NOMO-1 treated with dmso at 0.1 percent for 144 hours (cell line): ENCODE data around the gene FDXR.

Source experiments
- DNase-seq: peaks from one replicate; lab custom pipeline; 2025; ENCODE audit not compliant: unreplicated experiment; lab: John Stamatoyannopoulos, UW

Gene FDXR

DNA sequence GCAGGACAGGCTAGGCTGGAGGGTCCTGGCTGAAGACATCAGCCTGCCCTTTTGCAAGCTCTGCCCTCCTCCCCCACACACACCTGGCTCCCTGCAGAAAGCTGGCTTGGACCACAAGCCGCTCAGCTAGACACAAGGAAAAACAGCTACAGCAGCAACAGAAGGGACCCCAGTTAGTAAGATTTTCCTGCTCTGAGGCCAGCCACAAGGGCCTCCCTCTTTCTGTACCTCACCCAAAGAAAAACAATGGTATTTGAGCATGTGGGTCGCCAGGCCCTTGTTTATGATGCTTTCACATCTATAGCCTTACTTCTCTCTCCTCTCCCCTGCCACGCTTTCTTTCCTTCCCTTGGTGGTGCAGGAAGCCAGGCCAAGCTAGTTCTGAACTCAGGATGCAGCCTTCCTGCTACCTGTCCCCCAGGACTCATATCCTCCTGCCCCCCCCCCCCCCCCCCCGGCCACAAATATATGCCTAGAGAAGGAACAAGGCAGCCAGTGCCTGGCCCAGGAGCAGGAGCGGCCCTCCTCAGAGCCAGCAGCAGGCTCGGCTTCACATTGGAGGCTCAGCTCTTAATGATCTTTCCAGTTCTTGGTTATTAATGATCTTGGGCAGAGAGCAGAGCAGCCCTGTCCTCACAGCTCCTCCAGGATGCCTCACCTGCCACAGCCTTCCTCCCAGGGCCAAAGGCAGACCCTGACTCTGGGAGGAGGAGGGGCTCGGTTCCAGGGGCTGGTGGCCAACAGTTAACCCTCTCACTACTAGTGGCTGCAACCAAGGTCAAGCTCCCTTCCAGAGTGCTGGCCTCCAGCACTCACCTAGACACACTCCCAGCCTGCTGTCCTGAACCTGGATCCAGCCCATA is 32.6 kb downstream of the FDXR start:
- no peak for DNase-seq

DNA sequence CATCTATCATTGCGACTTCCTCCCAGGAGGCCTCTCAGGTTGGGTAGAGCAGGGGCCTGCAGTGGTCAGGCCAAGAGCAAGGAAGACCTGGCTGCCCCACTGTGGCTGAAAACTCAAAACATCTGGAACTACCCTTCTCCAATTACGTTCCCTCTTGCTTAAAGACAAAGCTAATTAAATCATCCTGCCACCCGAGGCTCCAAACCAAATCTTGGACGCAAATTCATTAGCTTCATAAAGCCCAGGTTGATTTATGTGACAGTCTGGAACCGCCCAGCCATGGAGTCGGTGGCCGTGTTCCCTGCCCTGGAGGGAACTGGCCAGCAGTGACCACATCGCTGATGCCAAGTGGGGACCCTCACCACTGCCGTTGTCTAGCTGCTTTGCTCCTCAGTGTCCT is 34.5 kb downstream of the FDXR start:
- DNase-seq, result no peak

DNA sequence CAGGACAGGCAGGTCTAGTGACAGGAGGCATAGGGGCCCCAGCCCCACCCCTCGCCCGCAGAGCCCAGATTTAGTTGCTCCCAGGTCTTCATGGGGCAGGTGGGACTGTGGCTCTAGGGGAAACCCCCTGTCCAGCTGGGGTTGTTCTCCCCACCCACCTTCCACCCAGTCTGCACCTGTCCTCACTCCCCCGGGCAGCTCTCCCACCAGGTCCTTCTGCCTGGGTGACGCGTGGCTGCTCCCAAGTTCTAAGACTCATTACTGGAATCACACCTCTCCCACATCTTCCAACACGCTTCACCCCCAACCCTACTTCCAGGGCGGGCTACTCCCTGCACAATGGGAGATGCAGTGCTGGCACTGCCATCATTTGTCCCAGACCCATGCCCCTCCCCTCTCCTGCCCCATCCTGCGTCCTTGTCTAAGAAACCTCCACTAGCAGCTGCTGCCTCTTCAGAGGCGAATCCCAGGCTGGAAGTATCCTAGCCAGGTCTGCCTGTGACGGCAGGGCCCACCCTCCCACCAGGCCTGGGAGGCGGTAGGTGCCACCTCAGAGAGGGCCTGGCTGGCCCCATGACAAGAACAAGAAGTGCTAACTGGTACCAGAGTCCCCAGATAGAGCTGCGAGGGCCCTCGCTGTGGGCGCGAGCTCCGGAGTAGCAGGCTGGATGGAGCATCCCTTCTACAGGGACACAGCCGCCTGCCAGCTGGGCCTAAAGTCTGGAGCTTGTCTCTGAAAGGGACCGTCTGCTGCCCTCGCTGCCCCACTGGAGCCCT is 35.9 kb downstream of the FDXR start:
- no peak for DNase-seq

DNA sequence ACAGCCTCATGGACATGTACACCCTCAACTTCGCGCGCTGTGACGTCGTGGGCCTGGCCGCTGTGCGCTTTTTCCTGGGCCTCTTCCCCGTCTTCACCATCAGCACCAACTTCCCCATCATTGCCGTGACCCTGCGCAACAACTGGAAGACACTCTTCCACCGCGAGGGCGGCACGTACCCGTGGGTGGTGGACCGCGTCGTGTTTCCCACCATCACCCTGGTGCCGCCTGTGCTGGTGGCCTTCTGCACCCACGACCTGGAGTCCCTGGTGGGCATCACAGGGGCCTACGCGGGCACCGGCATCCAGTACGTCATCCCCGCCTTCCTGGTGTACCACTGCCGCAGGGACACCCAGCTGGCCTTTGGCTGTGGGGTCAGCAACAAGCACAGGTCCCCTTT is 36.6 kb downstream of the FDXR start:
- no peak for DNase-seq

DNA sequence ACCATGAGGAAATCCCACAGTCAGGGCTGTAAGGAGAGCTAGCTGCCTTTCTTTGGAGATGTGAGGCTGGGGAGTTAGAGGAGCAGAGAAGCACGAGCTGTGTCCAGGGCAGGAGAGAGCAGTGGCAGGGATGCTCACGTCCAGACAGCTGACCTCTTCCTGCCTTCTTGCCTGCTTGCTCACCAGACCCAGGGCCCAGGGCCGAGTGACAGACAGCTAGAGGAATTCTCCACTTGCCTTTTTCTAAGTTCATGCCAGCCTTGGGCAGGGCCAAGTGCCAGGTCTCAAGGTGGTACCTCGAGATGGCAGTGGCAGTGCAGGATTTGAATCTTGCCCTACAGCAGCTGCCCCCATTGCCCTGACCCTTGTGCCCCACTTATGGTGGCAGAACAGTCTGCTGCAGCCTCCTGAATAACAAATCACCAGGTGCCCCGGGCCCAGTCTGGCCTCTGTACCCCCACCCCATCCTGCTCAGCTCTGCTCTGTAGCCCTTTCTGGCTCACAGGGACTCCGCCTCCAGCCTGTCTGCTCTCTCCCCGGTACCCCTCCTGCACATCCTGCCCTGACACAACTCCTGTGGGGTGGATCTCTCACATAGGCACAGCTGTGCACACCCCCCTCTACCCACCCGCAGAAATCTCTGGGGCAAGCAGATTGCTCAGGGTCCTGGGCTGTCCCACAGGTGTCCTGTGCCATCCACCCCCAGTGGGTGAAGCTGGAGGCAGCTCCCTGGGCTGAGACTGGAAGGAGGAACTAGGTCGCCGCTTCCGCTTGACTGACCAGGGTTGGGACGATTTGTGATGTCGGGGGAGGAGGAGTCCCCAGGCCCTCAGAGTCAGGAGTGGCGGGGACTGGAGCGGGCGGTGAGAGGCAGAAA is 39.1 kb downstream of the FDXR start:
- no peak for DNase-seq

DNA sequence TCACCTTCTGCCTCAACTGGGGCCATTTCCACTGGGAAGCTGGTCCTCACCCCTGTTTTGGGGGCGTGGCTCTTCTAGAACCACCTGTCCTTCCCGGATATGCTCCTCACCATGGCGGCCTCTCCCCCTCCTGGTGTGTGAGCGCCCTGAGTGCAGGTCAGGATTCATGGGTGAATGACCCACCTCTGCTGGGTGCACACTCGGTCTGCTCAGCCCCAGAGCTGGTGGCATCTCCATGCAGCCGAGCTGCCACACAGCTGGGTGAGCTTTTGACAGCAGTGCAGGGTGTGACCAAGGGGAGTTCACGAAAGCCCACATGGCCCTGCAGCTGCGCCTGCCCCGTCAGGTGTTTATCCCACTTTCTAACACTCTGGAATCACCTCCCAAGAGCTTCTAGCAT is 40.4 kb downstream of the FDXR start:
- DNase-seq, result no peak

DNA sequence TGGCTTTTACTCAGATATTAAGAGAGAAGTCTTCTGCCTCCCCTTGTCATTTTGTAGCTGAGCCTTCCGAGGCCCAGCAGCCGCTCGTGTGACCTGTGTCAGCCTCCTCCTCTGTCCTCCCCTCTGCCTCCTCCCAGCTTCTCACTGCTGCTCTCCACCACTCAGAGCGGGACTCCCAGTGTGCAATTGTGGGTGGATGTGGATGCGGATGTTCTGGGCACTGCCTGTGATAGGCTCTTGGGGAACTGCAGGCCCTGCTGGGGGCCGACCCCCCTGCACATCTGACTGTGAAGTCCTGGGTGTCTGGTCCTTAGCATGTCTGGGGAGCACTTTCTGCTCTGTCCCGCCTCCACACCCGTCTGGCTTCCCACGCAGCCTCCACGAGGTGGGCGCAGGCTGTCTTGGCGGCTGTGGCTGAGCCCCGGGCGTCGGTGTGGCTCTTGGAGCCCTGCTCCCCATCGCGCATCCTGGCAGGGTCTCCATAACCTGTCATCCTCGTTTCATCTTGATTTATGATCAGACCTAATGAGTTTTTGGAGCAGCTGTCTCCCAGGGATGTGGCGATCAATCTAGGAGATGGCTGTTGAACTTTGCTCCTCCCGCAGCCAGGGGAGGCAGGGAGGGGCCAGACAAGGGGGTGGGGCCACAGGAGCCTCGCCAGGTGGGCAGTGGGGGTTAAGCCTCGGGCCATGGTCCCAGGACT is 41.2 kb downstream of the FDXR start:
- DNase-seq, result no peak

DNA sequence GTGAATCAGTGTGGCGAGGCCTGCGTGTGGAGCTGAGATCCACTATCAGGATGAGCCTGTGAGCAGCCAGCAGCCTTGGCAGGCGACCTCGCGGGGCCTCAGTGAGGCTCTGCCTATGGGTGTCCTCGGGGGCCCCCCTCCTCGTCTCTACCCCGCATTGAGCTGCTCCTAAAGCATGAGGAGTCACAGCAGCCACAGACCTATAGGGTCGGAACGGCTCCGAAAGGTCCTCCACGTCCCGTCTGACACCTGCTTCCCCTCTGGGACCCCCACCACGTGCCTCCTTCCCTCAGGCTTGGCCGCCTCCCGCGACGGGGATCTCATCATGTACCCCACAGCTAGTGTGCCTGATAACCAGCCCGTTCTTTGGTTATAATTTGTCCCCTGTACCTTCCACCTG is 41.9 kb downstream of the FDXR start:
- no peak for DNase-seq

DNA sequence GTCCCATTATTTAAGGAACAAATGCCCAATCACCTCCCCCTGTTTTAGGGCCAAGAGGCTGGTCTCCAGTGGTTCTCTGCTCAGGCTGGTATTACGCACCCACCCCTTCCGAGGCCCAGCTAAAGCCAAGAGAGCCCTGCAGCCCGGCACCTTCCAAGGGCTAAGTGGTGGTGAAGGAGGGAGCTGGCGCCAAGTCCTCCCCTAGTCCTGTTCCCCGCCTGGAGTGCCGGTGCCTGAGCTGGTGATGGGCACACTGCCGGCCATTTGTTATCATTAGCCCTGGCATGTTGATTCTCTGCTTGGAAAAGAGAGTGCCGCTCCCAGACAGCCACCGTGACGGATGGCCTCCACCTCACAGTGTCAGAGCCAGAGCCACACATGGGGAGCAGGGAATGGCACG is 45.0 kb downstream of the FDXR start:
- DNase-seq, result no peak

DNA sequence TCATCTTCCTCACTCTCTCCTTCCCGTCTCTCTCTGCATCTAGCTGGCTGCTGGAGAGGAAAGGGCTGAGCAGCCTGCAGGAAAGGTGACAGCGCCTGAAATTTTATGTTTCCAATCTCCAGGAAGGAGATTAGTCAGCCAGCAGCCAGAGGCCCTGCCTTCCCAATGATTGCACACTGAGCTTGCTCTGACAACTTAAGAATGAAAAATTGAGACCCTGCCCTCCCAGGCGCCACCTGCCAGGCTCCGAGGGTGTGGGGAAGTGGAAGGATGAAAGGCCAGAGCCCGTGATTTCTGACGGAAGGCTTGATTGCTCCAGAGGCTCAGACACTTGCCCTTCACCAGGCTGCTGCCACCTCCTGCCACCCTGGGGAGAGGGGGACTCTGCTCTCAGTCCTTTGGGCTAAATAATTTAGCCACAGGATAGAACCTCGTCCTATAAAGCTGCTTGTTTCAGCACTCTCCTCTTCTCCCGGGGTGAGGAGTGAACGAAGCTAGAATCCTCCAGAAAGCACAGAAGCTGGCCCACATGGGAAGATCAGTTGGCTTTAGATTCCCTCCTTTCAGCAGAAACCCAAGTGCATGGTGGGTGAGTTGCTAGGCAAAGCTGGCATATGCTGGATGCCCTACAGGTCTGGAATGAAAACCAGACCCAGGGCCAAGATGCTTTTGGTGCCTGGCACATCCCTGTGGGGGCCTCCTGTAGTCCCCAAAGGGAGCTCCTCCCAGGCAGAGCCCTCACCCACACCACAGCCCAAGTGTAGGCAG is 46.7 kb downstream of the FDXR start:
- no peak for DNase-seq

DNA sequence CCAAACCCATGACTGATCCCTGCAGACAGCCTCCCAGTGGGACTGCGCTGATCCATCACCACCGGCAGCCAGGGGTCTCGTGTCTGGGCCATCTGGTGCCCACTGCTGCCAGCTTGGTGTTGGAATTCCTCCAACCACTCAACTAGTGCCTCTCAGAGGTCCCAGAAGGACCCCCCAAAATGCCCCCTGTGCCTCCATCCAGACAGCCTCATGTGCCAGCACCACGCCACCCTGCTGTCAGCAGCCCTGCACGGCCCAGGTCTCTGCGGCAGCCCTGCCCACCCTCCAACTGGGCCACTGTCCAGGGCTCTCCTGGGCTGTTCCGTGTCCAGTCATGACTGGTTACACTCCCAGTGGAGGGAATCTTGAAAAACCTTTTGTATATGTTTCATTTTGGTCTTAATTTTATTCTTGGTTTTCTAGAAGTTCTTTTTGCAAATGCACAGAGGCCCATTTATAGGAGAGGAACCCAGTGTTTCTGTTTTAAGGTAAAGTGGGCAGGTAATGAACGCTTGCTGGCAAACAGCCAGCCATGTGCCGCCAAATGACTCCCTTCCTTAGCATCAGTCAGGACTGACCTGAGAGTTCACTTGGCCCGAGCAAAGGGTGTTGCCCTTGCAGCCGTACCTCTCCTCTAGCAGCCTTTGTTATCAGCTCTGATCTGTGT is 47.7 kb downstream of the FDXR start:
- DNase-seq, result no peak

DNA sequence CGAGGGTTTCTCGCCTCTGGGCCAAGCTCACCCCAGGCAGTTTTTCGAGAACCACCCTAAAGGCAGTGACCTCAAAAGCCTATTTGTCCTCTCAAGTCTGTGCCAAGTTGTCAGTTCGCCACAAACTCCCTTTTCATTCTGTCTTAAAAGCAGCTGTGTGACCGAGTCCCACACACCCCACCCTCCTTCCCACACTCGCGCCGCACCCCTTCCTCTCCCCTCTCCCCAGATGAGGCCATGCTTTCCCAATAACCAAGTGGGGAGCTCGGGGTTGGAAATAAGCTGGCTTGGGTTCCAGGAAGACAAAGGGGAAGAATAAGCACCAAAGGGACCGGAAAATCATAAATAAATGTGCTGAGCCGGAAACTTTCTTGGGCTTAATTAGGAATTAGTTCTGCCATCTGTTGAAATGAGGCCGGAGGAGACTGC is 49.8 kb downstream of the FDXR start:
- DNase-seq, result no peak

DNA sequence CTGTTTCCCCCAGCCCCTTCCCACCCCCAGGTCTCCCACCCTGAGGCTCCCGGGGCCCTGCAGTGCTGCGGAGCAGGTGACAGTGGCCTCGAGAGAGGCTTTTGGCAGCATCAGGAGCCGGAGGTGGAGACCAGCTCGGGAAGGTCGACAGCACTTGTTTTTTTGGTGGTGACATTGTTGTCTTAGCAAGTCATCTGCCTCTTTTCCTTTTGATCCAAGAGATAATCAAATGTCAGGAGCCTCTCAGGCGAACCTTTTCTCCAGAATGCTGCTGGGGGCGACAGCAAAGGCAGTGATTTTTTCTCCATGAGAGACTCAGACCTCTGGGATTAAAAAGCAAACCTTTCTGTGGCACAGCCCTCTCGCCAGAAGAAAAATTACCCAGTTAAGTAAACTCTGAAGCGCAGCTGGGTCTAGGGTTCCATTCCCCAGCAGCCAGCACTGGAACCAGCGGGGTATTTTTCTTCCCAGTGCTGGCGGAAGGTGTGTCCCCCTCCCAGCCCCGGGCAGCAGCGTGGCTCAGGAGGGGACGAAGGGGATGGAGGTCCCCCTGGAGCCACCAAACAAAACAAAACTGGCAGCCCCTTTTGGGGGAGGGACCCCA is 50.4 kb downstream of the FDXR start:
- DNase-seq, result no peak

DNA sequence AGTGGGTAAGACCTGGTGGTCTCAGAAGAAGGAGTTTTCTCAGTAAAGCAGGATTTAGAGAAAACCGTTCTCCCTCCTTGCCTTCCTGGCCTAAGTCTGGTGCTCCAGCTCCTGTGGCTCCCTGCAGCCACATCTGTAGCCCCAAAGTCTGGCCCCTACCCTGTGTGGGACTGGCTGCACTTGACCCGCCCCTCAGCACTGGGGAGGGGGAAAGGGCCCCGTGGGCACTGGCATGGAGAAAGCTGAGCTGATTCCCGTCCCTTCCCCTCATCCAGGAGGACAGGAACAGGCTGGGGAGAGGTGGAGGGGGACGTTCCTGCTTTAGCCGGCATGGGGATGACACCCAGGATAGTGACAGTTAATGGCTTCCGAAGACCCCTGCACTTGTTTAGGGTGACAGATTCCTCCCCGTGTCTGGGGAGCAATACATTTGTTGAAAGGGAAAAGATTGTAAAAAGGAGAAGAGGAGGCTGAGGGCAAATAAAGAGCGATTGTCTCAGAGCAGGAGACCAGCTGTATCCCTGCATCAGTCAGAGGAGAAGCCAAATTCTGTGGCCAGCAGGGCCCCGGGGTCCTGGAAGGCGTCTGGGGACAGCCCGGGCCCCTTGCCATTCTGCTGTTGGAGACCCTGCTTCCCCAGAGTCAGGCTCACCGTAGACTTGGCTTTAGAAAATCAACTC is 51.0 kb downstream of the FDXR start:
- no peak for DNase-seq

DNA sequence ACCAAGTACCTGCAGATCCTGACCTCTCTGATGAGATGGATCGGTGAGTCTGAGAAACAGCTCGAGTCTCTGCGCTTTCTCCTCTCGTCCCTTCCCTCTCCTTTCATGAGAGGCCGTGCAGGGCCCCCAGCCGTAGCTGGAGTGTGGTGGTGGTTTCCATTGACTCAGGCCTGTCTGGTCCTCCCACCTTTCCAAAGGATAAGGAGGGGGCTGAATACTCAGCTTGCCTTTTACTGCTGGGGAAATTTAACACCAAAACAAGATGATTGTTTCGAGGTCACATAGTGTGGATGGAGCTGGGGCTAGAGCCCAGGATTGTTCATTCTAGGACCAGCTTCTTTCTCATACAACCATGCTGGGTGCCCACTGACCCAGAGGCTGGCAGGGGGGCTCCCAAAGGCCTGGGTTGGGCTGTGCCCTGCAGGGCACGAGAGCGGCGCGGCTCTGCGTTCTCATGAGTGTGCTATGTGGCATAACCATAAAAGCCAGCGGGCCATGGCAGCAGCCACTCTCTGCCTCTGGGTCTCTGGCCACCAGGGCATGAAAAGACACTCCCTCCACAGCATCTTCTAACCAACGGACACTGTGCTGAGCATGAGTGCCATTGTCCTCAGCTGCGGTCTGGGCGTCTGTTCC is 52.9 kb downstream of the FDXR start:
- DNase-seq, result no peak

DNA sequence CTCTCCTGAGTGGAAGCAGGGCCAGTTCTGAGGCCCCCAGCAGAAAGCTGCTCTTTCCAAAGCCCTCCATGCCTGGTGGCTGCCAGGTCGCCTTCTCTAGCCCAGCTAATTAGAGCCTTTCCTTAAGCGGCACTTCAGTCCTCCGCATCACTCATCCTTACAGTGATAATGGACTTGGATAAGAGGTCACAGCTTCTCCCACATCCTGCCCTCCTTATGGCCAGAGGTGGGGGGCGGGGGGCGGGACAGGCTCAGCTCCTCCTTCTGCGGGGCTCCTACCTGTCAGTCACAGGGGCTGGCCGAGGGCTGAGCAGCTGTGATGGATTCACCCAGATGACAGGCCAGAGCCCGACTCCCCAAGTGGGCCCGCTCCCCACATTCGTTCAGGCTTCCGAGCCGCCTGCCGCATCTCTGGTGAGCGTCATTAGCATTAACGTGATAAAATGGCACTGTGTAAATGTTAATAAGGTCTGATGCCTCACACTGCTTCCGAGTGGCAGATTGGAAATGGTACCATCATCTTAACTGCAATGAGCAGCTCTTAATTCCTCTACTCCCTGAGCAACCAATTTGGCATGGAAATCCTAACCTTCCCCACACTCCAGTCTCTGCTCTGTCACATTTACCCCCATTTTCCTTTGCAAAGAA is 54.4 kb downstream of the FDXR start:
- no peak for DNase-seq

DNA sequence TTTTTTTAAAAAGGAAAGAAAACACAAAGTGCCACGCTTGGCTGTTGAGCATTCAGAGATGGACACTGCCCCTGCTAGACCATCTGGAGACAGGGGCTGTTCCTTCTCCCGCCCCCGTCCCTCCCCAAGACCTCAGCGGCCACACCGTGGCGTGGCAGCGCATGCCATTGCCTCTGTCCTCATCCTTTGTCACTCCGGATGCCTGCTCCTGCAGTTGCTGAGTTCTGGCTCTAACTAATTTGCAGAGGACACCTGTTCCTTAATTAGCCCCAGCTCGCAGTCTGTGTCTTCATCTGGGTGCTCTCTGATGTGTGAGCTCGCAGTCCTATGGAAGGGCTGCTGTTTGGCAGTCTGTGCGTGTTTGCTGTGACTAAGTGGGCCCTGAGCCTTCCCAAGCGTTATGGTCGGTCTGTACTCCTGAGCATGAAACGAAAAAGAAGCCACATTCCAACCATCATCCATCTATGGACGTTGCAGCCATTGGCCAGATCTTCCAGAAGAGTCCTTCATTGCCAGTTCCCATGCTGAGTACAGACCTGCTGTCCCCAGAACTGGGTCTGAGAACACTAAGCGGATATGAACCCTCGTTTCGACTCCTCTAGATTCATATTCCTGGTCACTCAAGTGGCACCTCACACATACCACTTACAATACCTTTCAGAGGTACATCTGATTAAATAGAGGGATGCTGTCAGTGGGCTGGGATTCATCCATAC is 55.7 kb downstream of the FDXR start:
- no peak for DNase-seq
